Right ventricle myocardium superior (tissue), 1 donor: ENCODE results near the gene ABI2. TPM values are rescaled to one million over a fixed set of nuclear protein-coding genes. Genes with fewer than 3 reads are reported as not detected.
"Not testable (repeated sequence)": the region's sequence is repeated elsewhere in the genome, so short reads cannot be mapped to it uniquely, and the experiment has no call there.

Source experiments
- ATAC-seq: fragments of 200-7000 bp; cut with Tn5 transposase; one replicate; pipeline ENCODE4 v1.9.1; 2020; ENCODE audit warnings: mild to moderate bottlenecking; ENCODE audit not compliant: poor library complexity
- DNase-seq: peaks from one replicate; pipeline ENCODE4 v3.0.0-alpha.2; 2020
- intact Hi-C: fragments of 100-400 bp; cut with DNase I; formaldehyde crosslinking; loops from one replicate; pipeline ENCODE4 v1.11.2; 2022
- total RNA-seq: library from RNA; stranded (reverse); fragmentation: NEBNext Ultra II Directional; extraction: Animal tissue kit (Norgen Biotek cat#: 25700); gene quantifications from one replicate; pipeline ENCODE4 v1.2.1, GENCODE V29; 2021
- donor health status: DM: no; HTN: yes; CAD: no; lungs with severe emphysema.

Gene ABI2
- total RNA-seq, 1 donor from 2014 or later = 44.7 TPM

GRCh38 chr2:203346612-203347011 lies 18.4 kb downstream of the ABI2 start:
- intact Hi-C loops = no loop called here
- DNase-seq = no peak
- no peak for ATAC-seq

DNA sequence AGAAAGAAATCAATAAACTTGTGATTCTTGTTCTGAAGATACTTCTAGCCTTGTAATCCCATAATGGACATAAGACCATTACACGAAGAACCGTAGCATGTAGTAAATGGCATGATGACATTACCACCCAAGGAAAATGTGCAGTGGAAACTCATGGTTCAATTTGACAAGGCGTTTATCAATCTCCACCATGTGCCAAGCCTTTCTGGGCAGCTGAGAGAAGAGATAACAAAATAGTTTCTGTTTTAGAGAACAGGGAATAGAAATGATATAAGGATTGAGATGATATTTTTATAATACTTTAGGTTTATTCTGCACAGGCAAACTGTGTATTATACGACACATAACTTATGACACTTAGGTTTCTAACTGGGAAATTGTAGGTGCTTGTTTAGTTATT lies 19.2 kb downstream of the ABI2 start:
- ATAC-seq (peak; percentile 50), DNase-seq (no peak)
- intact Hi-C loops = no loop called here

DNA sequence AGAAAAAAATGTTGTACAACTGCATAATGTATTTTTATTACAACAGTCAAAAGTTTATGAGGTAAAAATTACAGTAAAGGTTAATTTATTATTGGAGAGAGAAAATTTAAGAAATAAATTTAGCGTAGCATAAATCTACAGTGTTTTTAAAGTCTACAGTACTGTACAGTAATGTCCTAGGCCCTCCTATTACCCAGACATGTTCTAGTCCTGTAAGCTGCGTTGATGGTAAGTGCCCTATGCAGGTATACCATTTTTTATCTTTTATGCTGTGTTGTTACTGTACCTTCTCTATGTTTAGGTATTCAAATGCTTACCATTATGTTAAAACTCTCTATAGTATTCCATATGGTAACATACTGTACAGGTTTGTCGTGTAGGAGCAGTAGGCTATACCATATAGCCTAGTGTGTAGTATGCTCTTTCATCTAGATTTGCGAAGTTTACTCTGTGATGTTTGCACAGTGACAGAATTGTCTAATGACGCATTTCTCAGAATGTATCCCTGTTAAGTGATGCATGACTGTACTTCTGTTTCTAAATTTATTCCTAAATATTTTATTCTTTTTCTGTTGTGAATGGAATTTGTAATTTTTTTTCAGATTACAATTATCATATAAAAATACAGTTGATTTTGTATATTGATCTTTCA lies 24.5 kb downstream of the ABI2 start:
- DNase-seq (no peak), ATAC-seq (no peak)
- intact Hi-C loops = no loop called here

- intact Hi-C loops = no loop called here
- DNase-seq (no peak), ATAC-seq (no peak)
Observed at GRCh38 chr2:203354966-203355365, 26.8 kb downstream of the ABI2 start.

DNA sequence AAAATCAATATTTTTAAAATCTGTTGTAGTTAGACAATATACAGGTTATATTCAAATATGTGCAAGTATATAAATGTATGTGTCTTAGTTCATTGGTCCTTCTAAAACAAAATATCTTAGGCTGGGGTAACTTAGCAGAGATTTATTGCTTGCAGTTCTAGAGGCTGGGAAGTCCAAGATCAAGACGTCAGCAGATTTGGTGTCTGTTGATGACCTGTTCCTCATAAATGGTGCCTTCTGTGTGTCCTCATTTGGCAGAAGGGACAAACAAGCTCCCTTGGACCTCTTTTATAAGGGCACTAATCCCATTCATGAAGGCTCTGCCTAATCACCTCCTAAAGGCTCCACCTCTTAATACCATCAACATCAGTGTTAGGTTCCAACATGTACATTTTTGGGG lies 31.3 kb downstream of the ABI2 start:
- DNase-seq (no peak), ATAC-seq (no peak)
- intact Hi-C loops = no loop called here

GRCh38 chr2:203360833-203361430 lies 32.7 kb downstream of the ABI2 start:
- DNase-seq (peak; percentile 61), ATAC-seq (peak; percentile 77)
- intact Hi-C loops = no loop called here

DNA sequence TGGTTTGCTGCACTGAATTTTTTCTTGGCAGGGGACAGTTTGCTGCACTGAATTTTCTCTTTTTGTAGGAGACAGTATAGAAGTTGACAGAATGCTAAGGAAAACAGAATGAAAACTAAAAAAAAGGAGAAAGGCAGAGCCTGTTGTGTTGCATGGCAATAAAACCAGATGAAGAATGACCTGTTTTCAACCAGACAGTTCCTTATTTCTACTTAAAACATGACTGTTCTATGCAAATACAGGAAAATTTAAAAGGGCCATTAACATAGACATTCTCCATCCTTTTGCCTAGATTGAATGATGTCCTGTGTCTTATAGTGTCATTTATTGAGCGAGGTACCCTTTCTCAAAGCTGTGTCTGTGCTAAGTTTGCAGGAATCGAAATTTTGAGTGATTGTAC lies 33.3 kb downstream of the ABI2 start:
- intact Hi-C loops = no loop called here
- ATAC-seq (no peak), DNase-seq (no peak)

GRCh38 chr2:203361922-203362321 lies 33.7 kb downstream of the ABI2 start:
- peak; percentile 60 for ATAC-seq
- intact Hi-C loops = no loop called here
- no peak for DNase-seq

DNA sequence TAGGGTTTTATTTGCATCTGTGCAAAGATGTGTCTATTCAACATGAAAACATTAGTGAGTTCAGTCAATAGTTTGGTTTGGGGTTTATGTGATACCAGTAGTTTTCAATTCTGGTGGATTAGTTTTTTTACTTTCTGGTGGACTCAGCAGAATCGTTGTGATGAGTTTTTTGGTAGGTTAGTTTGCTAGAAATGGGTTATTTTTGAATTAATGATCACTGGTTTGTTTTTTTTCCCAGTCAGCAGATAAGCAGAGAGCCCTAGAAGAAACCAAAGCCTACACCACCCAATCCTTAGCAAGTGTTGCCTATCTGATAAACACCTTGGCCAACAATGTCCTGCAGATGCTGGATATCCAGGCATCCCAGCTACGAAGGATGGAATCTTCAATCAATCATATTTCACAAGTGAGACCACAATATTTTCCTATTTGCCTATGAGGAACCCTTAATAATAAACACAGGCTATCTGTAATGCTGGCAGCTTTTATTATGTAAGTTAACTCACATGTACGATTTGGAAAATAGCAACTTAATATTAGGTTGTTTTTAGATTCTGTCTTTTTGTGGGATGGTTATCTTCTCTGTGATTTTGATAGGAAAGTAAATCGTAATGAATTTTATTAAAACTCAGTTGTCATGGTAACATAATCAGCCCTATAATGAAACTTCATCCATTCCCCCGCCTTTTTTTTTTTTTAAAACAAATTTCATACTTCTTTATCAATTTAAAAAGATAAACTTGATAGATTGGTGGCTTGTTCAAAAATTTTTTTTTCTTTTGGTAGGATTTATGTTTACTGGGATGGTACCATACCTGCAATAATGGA lies 38.7 kb downstream of the ABI2 start:
- intact Hi-C loops = no loop called here
- no peak for DNase-seq
- ATAC-seq = no peak

DNA sequence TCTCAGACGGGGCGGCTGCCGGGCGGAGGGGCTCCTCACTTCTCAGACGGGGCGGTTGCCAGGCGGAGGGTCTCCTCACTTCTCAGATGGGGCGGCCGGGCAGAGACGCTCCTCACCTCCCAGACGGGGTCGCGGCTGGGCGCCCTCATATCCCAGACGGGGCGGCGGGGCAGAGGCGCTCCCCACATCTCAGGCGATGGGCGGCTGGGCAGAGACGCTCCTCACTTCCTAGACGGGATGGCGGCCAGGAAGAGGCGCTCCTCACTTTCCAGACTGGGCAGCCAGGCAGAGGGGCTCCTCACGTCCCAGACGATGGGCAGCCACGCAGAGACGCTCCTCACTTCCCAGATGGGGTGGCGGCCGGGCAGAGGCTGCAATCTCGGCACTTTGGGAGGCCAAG lies 44.5 kb downstream of the ABI2 start:
- DNase-seq, ATAC-seq, intact Hi-C loops: not testable (repeated sequence)

DNA sequence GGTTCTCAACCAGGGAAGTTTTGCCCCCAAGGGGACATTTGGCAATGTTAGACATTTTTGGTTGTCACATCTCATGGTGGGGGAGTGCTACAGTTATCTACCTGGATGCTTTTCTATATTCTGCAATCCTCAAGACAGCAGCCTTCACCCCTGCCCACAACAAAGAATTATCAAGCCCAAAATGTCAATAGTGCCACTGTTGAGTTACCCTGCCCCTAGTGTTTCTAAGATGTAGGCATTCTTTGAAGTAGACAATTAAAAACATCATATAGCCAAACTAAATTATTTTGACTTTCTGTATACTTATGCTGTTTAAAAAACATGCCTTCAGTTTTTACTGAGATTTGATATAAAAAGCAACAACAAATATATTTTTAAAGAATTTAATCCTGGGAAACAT lies 48.0 kb downstream of the ABI2 start:
- ATAC-seq = no peak
- intact Hi-C loops = no loop called here

DNA sequence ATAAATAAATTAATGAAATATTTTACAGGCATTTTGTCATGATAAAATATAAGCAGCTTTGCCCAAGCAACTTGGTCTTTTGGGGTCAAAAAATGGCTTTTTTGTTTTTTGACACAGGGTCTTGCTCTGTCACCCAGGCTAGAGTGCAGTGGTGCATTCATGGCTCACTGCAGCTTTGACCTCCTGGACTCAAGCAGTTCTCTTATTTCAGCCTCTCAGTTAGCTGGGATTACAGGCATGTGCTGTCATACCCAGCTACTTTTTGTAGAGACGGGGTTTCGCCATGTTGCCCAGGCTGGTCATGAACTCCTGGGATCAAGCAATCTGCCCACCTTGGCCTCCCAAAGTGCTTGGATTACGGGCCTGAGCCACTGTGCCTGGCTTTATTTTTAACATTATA lies 51.0 kb downstream of the ABI2 start:
- ATAC-seq = no peak
- no peak for DNase-seq
- intact Hi-C loops = no loop called here

More for the DNA sequence above, 48.0 kb downstream of the ABI2 start:
- no peak for DNase-seq

DNA sequence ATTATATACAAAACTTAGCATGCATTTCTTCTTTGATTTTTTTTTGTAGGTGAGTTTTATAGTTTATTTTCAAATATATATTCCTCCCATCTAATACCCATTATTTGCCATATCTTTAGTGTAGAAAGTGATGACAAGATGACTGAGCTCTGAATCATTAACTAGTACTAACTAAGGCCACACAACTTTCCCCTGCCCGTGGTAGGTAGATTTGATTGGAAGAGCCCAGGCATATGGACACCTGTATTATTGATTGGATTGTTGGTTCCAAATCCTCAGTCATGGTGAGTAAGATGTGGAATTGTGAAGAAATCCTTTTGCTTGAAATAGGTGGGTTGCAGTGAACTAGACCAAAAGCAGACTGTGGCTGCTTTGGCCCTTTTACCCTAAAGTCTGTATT lies 54.8 kb downstream of the ABI2 start:
- DNase-seq (no peak), ATAC-seq (no peak)
- intact Hi-C loops = no loop called here

DNA sequence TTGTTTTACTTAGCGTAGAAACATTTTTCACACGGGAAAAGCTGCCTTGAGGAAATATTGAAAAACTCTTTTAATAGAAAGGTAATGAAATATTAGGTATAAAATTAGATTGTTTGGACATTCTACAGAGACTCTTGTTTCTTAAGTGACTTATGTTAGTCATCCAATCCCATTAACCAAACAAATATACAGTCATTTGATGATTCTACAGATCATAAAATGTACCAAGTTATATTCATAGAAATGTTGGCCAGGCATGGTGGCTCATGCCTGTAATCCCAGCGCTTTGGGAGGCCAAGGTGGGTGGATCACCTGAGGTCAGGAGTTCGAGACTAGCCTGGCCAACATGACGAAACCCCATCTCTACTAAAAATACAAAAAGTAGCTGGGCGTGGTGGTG lies 60.0 kb downstream of the ABI2 start:
- DNase-seq, intact Hi-C loops, ATAC-seq: not testable (repeated sequence)

- no peak for DNase-seq
- ATAC-seq = no peak
- intact Hi-C loops = no loop called here
Observed at GRCh38 chr2:203394519-203395227, 66.5 kb downstream of the ABI2 start.

DNA sequence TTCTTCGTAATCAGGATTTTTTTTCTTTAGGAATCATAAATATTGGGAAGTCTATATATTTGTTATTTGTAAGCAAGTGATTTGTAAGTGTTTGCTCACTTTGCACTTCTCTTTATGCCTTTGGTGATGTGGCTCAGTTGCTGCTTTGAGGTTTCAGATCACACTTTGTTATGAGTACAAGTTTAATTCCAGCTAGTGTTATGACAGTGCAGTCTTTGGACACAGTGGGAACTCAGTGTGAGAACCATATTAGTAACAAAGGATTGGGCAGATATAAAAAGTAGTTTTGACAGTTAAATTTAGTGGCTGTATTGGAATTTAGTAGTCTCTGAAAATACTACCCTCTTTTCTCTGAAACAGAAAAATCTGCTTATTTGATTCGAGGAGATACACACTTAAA lies 67.7 kb downstream of the ABI2 start:
- no peak for DNase-seq
- intact Hi-C loops = no loop called here
- ATAC-seq = no peak

GRCh38 chr2:203396667-203397066 lies 68.5 kb downstream of the ABI2 start:
- ATAC-seq = peak; percentile 18
- no peak for DNase-seq
- intact Hi-C loops = no loop called here

GRCh38 chr2:203399031-203399430 lies 70.8 kb downstream of the ABI2 start:
- no peak for ATAC-seq
- intact Hi-C loops = no loop called here
- no peak for DNase-seq

DNA sequence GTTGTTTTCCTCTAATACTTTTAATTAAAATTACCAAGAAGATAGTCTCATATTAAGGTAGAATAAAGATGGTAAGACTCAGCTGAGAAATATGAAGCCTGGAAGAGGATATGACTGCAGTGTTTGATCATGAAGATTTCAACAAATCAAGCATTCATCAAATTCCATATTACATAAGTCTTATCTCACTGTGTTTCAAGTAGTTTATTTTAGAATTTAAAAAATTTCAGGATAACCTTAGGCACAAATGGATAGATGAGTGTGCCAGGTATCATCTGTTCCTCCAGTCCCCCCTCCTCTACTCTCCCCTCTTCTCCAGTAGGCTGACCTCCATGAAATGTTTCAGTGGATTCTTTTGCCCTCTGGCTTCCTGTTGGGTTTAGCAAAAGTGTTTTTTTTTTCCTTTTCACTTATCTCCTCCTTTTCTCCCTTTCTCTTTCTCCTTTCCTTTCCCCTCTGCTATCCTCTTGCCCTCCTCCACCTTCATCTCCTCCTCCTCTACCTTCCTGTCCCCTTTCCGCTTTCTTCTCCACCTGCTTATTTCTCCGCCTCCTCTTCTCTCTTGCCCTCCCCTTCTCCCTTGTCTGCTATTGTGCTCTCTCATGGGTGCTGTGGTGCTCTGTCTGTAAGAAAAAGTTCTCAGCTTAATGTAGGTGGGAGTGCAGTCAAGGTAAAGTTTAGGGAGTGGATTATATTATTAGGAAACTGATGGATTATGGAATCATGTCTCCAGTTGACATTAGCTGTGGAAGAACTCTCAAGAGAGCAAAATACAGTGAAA lies 72.8 kb downstream of the ABI2 start:
- DNase-seq (no peak), ATAC-seq (no peak)
- intact Hi-C loops = no loop called here
